HEK293 (cell line): ENCODE results near the gene SUSD2.

ENCODE experiments used
- AEBP2 ChIP-seq: fragments of 450-650 bp; formaldehyde crosslinking; IDR thresholded peaks from 2 replicates; pipeline ENCODE4 v1.5.1; 2016; ENCODE audit warnings: missing biosample characterization, missing genetic modification characterization, borderline replicate concordance
- CTCF ChIP-seq: fragments of 450-650 bp; formaldehyde crosslinking; IDR thresholded peaks from 2 replicates; pipeline ENCODE4 v1.5.1; 2016; ENCODE audit warnings: missing biosample characterization, missing genetic modification characterization
- ELK4 ChIP-seq: IDR thresholded peaks from 2 replicates; pipeline ENCODE4 v1.6.1; 2011; ENCODE audit warnings: mild to moderate bottlenecking, low read depth, low read length, borderline replicate concordance
- MYNN ChIP-seq: fragments of 450-650 bp; formaldehyde crosslinking; IDR thresholded peaks from 2 replicates; pipeline ENCODE4 v1.5.1; 2016; ENCODE audit warnings: missing biosample characterization, missing genetic modification characterization, borderline replicate concordance
- MZF1 ChIP-seq: fragments of 450-650 bp; formaldehyde crosslinking; IDR thresholded peaks from 2 replicates; pipeline ENCODE4 v1.5.1; 2017; ENCODE audit warnings: missing biosample characterization, missing genetic modification characterization, borderline replicate concordance
- PBX3 ChIP-seq: sonication (generic); formaldehyde crosslinking; IDR thresholded peaks from 2 replicates; pipeline ENCODE4 v1.8.1; 2022; ENCODE audit warnings: mild to moderate bottlenecking, moderate library complexity, missing genetic modification reagents
- REST ChIP-seq: fragments of 450-650 bp; formaldehyde crosslinking; IDR thresholded peaks from 2 replicates; pipeline ENCODE4 v1.5.1; 2016; ENCODE audit warnings: missing biosample characterization, missing genetic modification characterization
- SETDB1 ChIP-seq: IDR thresholded peaks from one replicate; pipeline ENCODE4 v1.6.1; 2017; ENCODE audit warnings: mild to moderate bottlenecking, low read length, moderate library complexity, mixed read lengths; ENCODE audit not compliant: insufficient read length
- ZBTB26 ChIP-seq: fragments of 450-650 bp; formaldehyde crosslinking; optimal IDR thresholded peaks from 2 replicates; pipeline ENCODE3; 2016; ENCODE audit warnings: missing biosample characterization, mild to moderate bottlenecking, missing genetic modification characterization
- ZNF112 ChIP-seq: fragments of 450-650 bp; formaldehyde crosslinking; IDR thresholded peaks from 2 replicates; pipeline ENCODE4 v1.5.0; 2017; ENCODE audit warnings: missing biosample characterization, missing genetic modification characterization
- ZNF221 ChIP-seq: fragments of 450-650 bp; formaldehyde crosslinking; IDR thresholded peaks from 2 replicates; pipeline ENCODE4 v1.5.1; 2017; ENCODE audit warnings: missing biosample characterization, missing genetic modification characterization, borderline replicate concordance

- TF ChIP-seq PBX3 (CRISPR knock-in tag): no peak
- no peak for TF ChIP-seq MYNN (tag by site-specific recombination)
- no peak for TF ChIP-seq SETDB1
- no peak for TF ChIP-seq CTCF (tag by site-specific recombination)
- TF ChIP-seq REST (tag by site-specific recombination): no peak
- no peak for TF ChIP-seq ELK4
- TF ChIP-seq AEBP2 (tag by site-specific recombination): no peak
- TF ChIP-seq ZNF112 (tag by site-specific recombination): no peak
- TF ChIP-seq ZNF221: no peak
- no peak for TF ChIP-seq ZBTB26 (tag by site-specific recombination)
- TF ChIP-seq MZF1 (tag by site-specific recombination): no peak
Measured at GRCh38 chr22:24154826-24155225, 26.5 kb upstream of the SUSD2 start.
